ENCODE results near the gene LRG1. TPM values are rescaled to one million over a fixed set of nuclear protein-coding genes. Genes with fewer than 3 reads are reported as not detected.
A peak's percentile ranks its signal among the peaks of the same experiment; 100 is the strongest.

LRG1 gene
- total and polyA plus RNA-seq, 9 donors = 0.33 to 7.6 (median 2.7) TPM

DNA sequence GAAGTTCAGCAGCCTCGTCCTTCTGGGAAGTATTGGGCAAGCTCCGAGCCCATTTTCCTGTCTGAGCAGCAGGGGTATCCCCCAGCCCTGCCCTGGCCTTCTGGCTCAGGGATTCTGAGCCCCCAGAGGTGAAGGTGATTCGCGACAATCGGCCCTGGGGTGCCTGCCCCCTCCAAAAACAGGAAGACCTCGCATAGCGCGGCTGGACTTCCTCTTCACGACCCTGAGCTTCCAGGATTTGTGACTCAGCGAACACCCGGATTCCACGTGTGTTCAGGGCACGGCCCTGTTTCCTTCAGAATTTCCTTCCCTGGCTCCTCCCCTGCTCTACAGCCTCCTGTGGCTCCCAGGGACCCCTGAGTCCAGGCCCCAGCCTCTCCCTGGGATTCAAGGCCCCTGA is 19.7 kb upstream of the LRG1 start, which contains the start of gene SEMA6B:
Gene SEMA6B (minus strand): TSS at position 116 of the 400 bp plus-strand sequence. CDS start 1,227 bp downstream, outside the sequence.
- Histone ChIP-seq H3K4me1 (ENCODE audit: insufficient read depth) (no peaks in the 10 kb centered on the region), H3K27me3 (no peaks in the 10 kb centered on the region), H3K27ac (no peak within 1 kb of the TSS), H3K9me3 (no peaks in the 10 kb centered on the region), H3K36me3 (no peaks in the 10 kb centered on the region), H3K4me3 (peak within 1 kb of the TSS; percentile 2)
- DNase-seq = no peak
- WGBS, 3 donors = 54 to 69% (median 58%) methylated on average over 13 of the region's 13 CpGs
- TF ChIP-seq EP300 (IDR thresholded peaks at IDR 0.05) = no peak
- no peak for TF ChIP-seq POLR2A (IDR thresholded peaks at IDR 0.05)
- TF ChIP-seq, protein P1, sequence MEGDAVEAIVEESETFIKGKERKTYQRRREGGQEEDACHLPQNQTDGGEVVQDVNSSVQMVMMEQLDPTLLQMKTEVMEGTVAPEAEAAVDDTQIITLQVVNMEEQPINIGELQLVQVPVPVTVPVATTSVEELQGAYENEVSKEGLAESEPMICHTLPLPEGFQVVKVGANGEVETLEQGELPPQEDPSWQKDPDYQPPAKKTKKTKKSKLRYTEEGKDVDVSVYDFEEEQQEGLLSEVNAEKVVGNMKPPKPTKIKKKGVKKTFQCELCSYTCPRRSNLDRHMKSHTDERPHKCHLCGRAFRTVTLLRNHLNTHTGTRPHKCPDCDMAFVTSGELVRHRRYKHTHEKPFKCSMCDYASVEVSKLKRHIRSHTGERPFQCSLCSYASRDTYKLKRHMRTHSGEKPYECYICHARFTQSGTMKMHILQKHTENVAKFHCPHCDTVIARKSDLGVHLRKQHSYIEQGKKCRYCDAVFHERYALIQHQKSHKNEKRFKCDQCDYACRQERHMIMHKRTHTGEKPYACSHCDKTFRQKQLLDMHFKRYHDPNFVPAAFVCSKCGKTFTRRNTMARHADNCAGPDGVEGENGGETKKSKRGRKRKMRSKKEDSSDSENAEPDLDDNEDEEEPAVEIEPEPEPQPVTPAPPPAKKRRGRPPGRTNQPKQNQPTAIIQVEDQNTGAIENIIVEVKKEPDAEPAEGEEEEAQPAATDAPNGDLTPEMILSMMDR (IDR thresholded peaks at IDR 0.05) = no peak
- intact Hi-C loops (cut with DNase I) = loop anchor here in 2 of 4 donors (5.0 to 10.0 kb wide), 2 partner anchors 78 to 295 kb away; partner anchors contain the start of gene TNFAIP8L1 (in 1 of the 2)

DNA sequence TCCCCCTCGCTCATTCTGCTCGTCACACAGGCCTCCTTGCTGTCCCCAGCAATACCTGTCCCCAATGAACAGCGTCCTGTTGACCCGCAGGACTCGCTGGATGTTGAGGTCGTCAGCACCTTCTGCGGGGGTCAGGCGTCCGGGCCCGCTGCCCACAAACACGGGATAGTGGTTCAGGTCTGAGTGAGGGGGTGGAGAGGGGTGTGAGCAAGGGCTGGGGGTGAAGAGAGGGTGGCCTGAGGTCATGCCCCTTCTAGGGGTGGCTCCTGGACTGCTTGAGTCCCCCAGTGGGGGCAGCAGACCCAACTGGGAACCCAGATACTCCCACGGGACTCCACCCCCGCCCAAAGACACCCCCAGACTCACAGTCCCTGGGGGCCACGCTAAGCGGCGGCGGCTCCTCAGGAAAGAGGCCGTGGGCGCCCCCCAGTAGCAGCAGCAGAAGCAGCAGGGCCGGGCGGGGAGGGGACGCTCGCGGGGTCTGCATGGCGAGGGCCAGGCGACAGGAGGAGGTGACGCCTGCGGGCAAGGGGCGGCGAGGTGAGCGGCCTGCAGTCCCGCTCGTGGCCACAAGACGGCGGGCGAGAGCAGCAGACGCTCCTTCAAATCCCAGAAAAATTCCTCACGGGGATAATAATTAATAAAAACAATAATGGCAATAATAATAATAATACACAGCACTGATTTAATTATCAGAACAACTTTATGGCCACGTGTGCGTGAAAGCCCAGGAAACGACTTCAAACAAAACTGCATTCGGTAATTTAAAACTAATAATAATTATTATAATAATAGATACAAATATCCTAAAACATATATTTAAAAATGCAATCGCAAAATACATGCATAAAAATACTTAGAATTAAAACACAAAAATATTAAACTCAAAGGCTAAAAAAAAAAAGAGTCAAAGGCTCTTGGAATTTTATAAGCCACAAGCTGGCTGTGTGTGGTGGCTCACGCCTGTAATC is 18.4 kb upstream of the LRG1 start:
- peak in 2 of 5 donors; percentile 66 to 67 for DNase-seq
- no peaks in the 10 kb centered on the region for H3K4me1 ChIP-seq (ENCODE audit: insufficient read depth)
- TF ChIP-seq, protein P1 (IDR thresholded peaks at IDR 0.05) = peak; percentile 85 to 97 (median 90)
- TF ChIP-seq POLR2A (IDR thresholded peaks at IDR 0.05) = no peak
- no peaks in the 10 kb centered on the region for H3K36me3 ChIP-seq
- 18 to 19% (median 19%) methylated on average over 44 of the region's 44 CpGs for WGBS, 3 donors
- H3K9me3 ChIP-seq = no peaks in the 10 kb centered on the region
- H3K27ac ChIP-seq = no peak overlapping the region
- no peak overlapping the region for H3K4me3 ChIP-seq
- intact Hi-C loops (cut with DNase I) = loop anchor here in 2 of 4 donors (5.0 to 10.0 kb wide), 2 partner anchors 79 to 293 kb away; partner anchors contain the start of gene TNFAIP8L1 (in 1 of the 2)
- no peaks in the 10 kb centered on the region for H3K27me3 ChIP-seq

DNA sequence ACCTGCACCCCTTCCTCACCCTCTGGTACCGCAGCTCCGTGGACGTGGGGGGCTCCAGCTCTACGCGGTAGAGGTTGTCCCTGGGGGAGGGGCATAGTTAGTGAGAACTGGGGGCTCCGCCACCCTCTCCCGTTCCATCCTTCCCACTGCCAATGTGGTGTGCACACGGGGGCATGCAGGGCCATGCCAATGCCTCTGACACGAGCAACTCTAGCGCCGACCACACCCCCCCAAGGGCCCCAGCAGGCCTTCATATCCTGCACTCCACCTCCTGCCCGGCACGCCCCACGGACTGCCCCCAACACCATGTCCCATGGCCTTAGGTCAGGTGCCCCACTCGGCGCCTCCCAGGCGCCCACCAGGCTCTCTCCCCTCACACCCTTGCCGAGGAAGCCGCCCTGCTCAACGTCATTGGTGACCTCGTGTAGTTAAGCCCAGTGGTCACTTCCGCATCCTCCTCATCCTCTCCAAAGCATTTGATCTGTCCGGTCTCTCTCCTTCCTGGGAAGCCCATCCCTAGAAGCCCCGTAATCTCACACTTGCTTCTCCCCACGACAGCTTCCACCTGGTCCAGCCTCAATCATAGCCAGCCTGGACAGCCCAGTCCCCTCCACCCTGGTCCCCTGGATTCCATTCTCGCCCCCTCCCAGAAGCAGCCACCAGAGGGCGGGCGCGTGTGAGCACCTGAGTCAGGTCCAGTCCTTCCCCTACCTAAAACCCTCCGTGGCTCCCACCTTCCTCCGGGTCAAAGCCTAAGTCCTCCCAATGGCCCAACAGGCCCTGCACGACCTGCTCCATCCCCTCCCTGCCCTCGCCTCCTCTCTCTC is 17.5 kb upstream of the LRG1 start:
- Histone ChIP-seq H3K4me1 (ENCODE audit: insufficient read depth) (no peaks in the 10 kb centered on the region), H3K36me3 (no peaks in the 10 kb centered on the region), H3K9me3 (no peaks in the 10 kb centered on the region), H3K27me3 (no peaks in the 10 kb centered on the region), H3K27ac (no peak overlapping the region), H3K4me3 (no peak overlapping the region)
- intact Hi-C loops (cut with DNase I) = loop anchor here in 2 of 4 donors (5.0 to 10.0 kb wide), 2 partner anchors 80 to 293 kb away; partner anchors contain the start of gene TNFAIP8L1 (in 1 of the 2)
- 54 to 71% (median 66%) methylated on average over 33 of the region's 33 CpGs for WGBS, 3 donors
- TF ChIP-seq, protein P1 (IDR thresholded peaks at IDR 0.05) = no peak
- TF ChIP-seq POLR2A (IDR thresholded peaks at IDR 0.05) (no peak), EP300 (IDR thresholded peaks at IDR 0.05) (no peak)
- peak in 1 of 5 donors; percentile 23 for DNase-seq

DNA sequence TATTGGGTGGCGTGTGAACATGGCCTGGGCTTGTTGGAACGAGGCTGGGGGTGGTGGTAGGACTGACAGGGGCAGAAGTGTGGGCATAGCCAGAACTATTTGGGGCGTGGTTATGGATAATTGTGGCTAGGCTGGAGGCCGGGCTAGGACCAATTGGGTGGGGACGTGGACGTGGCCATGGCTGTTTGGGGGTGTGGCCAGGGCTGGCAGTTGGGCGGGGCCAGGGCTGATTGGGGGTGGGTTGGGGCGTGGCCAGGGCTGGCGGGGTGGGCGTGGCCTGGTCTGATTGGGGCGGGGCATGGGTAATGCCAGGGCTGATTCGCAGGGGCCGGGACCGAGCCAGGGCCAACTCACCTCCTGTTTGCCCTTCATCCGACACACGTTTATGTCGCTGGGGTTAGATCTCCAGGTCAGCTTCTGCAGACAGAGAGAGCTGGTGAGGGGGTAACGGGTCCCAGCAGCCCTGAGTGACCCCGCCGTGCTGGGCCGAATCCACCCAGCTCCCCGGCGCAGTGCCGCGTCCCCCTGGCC is 16.8 kb upstream of the LRG1 start:
- no peaks in the 10 kb centered on the region for H3K36me3 ChIP-seq
- peak in 1 of 5 donors; percentile 41 for DNase-seq
- intact Hi-C loops (cut with DNase I) = loop anchor here in 2 of 4 donors (5.0 to 10.0 kb wide), 2 partner anchors 81 to 292 kb away; partner anchors contain the start of gene TNFAIP8L1 (in 1 of the 2)
- no peaks in the 10 kb centered on the region for H3K9me3 ChIP-seq
- WGBS, 3 donors = 60 to 72% (median 69%) methylated on average over 24 to 25 of the region's 25 CpGs
- no peak overlapping the region for H3K27ac ChIP-seq
- TF ChIP-seq, protein P1 (IDR thresholded peaks at IDR 0.05) = no peak
- no peak for TF ChIP-seq POLR2A (IDR thresholded peaks at IDR 0.05)
- TF ChIP-seq EP300 (IDR thresholded peaks at IDR 0.05) = no peak
- no peaks in the 10 kb centered on the region for H3K27me3 ChIP-seq
- no peaks in the 10 kb centered on the region for H3K4me1 ChIP-seq (ENCODE audit: insufficient read depth)
- no peak overlapping the region for H3K4me3 ChIP-seq

All from ovary (tissue), 9 donors.